Dendritic cell treated with granulocyte-macrophage colony-stimulating factor and Interleukin-4, amounts not matched to agents 40 ng/mL and 50 ng/mL, for 4 days (primary cell): ENCODE data around the gene IL15.

Source experiments
- H3K27ac Mint-ChIP-seq: one replicate; pipeline ENCODE4 v1.8.0; 2022; ENCODE audit warnings: mild to moderate bottlenecking, mixed read lengths
- H3K27me3 Mint-ChIP-seq: one replicate; pipeline ENCODE4 v1.8.0; 2022; ENCODE audit warnings: mild to moderate bottlenecking, mixed read lengths
- H3K36me3 Mint-ChIP-seq: one replicate; pipeline ENCODE4 v1.8.0; 2022; ENCODE audit warnings: low read depth, mixed read lengths
- H3K4me1 Mint-ChIP-seq: one replicate; pipeline ENCODE4 v1.8.0; 2022; ENCODE audit warnings: low read depth, mixed read lengths
- H3K4me3 Mint-ChIP-seq: one replicate; pipeline ENCODE4 v1.8.0; 2022; ENCODE audit warnings: mild to moderate bottlenecking, moderate library complexity, mixed read lengths
- H3K9me3 Mint-ChIP-seq: one replicate; pipeline ENCODE4 v1.8.0; 2022; ENCODE audit warnings: mixed read lengths
- intact Hi-C: fragments of 100-400 bp; cut with micrococcal nuclease; formaldehyde crosslinking; loops from one replicate; pipeline ENCODE4 v1.15.0; 2022

The IL15 gene

DNA sequence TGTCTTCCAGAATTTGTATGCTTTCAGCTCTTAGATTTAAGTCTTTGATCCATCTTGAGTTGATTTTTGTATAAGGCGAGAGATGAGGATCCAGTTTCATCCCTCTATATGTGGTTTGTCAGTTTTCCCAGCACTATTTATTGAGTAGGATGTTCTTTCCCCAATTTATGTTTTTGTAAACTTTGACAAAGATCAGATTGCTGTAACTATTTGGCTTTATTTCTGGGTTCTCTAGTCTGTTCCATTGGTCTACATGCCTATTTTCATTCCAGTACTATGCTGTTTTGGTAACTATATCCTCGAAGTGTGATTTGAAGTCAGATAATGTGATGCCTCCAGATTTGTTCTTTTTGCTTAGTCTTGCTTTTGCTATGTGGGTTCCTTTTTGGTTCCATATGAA, 60.7 kb downstream of the IL15 start:
- Mint-ChIP-seq H3K9me3 (no peaks in the 10 kb centered on the region), H3K4me3 (no peak overlapping the region), H3K27me3 (peaks cover 39% of the 10 kb centered on the region), H3K27ac (no peak overlapping the region), H3K36me3 (no peaks in the 10 kb centered on the region), H3K4me1 (no peaks in the 10 kb centered on the region)
- intact Hi-C loops: no loop called here

DNA sequence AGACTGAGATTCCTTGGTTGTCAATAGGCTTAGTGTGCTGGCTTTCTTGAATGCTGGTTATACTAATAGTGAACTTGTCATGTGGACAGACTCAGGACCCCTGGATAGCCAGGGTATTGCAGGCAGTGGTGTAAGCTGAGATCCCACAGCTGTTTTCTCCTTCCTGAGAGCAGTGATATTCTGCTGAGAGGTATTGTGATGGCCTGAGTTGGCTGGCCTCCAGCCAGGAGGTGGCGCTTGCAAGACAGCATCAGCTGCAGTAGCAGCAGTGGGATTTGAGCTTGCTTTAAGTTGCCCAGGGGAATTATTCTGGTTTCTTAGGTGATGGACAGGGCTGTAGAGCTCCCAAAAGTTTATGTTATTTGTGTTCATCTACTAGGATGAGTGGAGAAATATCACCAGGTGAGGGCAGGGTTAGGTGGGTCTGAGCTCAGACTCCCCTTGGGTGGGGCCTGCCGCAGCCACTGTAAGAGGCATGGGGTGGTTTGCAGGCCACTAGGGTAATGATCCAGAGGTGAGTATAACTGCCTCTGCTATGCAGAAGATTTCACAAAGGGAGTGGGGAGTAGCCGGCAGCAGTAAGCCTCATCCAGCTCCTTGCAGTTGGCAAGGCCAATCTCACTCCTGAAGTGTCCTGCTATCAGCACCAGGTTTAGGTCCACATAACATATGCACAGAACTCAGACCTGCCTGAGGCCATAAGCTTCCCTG, 66.2 kb downstream of the IL15 start:
- no peak overlapping the region for H3K27ac Mint-ChIP-seq
- intact Hi-C loops: no loop called here
- no peak overlapping the region for H3K4me3 Mint-ChIP-seq
- peaks cover 51% of the 10 kb centered on the region for H3K27me3 Mint-ChIP-seq
- peaks cover 29% of the 10 kb centered on the region for H3K4me1 Mint-ChIP-seq
- no peaks in the 10 kb centered on the region for H3K36me3 Mint-ChIP-seq
- no peaks in the 10 kb centered on the region for H3K9me3 Mint-ChIP-seq

DNA sequence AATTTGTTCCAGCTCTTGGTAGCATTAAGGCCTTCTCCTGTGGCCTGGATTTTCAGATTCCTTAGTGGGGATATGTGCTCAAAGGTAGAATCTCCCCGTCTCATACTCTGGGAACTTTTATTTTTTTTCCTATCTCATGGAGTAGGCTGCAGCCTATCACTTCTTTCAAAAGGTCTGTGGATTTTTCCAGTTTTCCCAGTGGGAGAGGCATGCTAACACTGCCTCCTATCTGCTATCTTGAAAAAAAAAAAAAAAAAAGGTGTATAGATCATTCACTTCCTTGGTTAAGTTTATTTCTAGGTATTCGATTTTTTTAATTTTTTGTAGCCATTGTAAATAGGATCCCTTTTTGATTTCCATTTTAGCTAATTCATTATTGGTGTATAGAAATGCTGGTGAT, 67.1 kb downstream of the IL15 start:
- Mint-ChIP-seq H3K4me3 (no peak overlapping the region), H3K27me3 (peaks cover 54% of the 10 kb centered on the region), H3K27ac (no peak overlapping the region), H3K36me3 (no peaks in the 10 kb centered on the region), H3K9me3 (no peaks in the 10 kb centered on the region), H3K4me1 (peaks cover 37% of the 10 kb centered on the region)
- intact Hi-C loops: no loop called here

DNA sequence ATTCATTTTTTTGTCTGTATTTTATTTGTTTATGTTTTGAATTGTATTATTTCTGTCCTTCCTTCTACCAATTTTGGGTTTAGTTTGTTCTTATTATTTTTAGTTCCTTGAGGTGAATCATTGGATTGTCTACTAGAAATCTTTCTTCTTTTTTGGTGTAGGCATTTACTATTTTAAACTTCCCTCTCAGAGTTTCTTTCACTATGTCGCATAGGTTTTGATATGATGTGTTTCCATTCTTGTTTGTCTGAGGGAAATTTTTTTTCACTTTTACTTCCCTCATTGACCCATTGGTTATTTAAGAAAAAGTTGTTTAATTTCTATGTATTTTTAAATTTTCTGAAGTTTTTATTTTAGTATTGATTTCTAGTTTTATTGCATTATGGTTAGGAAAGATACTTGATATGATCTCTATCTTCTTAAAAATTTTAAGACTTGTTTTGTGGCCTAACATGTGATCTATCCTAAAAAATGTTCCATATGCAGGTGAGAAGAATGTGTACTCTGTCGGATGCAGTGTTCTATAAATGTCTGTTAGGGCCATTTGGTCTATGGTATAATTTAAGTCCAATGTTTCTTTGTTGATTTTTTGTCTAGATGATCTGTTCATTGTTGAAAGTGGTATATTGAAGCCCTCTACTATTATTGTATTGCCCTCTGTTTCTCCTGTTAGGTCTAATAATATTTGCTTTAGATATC, 68.8 kb downstream of the IL15 start:
- peaks cover 42% of the 10 kb centered on the region for H3K27me3 Mint-ChIP-seq
- peaks cover 40% of the 10 kb centered on the region for H3K4me1 Mint-ChIP-seq
- no peaks in the 10 kb centered on the region for H3K36me3 Mint-ChIP-seq
- intact Hi-C loops: loop anchor here (5.0 kb wide), 1 partner anchor 68 kb away; the partner anchor contains the start of gene IL15
- peak overlapping the region; percentile 21 for H3K27ac Mint-ChIP-seq
- H3K4me3 Mint-ChIP-seq: no peak overlapping the region
- no peaks in the 10 kb centered on the region for H3K9me3 Mint-ChIP-seq

DNA sequence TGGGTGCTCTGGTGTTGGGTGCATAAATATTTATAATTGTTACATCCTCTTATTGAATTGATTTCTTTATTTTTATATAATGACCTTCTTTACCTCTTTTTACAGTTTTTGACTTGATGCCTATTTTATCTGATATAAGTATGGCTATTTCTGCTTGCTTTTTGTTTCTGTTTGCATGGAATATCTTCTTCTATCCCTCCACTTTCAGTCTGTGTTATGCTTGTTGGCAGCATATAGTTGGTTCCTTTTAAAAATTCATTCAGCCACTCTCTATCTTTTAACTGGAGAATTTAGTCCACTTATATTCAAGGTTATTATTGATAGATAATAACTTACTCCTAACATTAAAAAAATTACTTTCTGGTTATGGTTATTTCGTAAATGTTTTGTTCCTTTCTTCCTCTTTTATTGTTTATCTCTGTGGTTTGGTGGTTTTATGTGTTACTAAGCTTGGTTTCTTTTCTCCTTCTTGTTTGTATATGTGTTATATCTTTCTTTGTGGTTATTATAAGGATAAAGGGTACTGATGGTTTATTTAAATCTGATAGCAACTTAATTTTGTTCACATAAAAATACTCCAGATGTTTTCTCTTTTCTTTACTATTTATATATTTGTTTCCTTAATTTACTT, 69.5 kb downstream of the IL15 start:
- H3K9me3 Mint-ChIP-seq: no peaks in the 10 kb centered on the region
- peaks cover 40% of the 10 kb centered on the region for H3K4me1 Mint-ChIP-seq
- H3K27ac Mint-ChIP-seq: peak overlapping the region; percentile 21
- peaks cover 37% of the 10 kb centered on the region for H3K27me3 Mint-ChIP-seq
- no peaks in the 10 kb centered on the region for H3K36me3 Mint-ChIP-seq
- peak overlapping the region; percentile 24 for H3K4me3 Mint-ChIP-seq
- intact Hi-C loops: loop anchor here (5.0 kb wide), 1 partner anchor 69 kb away; the partner anchor contains the start of gene IL15

DNA sequence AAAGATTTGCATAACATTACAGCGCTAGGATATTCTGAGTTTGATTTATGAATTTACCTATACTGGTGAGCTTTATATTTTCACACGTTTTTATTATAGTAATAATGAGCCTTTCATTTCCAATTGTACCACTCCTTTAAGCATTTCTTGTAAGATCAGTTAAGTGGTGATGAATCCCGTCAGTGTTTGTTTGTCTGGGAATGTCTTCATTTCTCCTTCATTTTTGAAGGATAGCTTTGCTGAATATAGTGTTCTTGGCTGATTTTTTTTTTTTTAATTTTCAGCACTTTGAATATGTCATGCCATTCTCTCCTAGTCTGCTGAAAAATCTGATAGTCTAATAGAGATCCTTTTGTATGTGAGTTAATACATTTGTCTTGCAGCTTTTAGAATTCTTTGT, 70.1 kb downstream of the IL15 start:
- peak overlapping the region; percentile 21 for H3K27ac Mint-ChIP-seq
- peaks cover 40% of the 10 kb centered on the region for H3K4me1 Mint-ChIP-seq
- H3K9me3 Mint-ChIP-seq: no peaks in the 10 kb centered on the region
- H3K27me3 Mint-ChIP-seq: peaks cover 32% of the 10 kb centered on the region
- no peaks in the 10 kb centered on the region for H3K36me3 Mint-ChIP-seq
- no peak overlapping the region for H3K4me3 Mint-ChIP-seq
- intact Hi-C loops: loop anchor here (5.0 kb wide), 1 partner anchor 69 kb away; the partner anchor contains the start of gene IL15

DNA sequence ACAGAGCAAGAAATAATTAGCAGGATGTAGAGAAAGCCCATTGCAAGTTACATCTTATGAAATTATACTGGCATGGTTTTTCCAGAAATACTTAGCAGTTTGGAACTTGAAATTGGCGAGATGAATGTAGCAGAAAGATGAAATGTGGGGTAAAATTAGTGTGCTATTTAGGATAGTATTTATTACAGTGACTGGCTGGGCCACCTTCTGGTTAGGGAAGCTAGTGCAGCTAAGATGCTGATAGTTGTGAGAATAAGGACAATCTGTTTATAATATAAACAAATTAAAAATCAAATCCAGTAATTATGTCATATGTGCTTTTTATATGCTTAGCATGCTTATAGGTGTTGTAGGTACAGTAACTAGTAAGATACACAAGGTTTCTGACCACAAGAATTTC, 74.8 kb downstream of the IL15 start:
- Mint-ChIP-seq H3K27ac (no peak overlapping the region), H3K4me1 (peaks cover 24% of the 10 kb centered on the region), H3K27me3 (peaks cover 30% of the 10 kb centered on the region), H3K36me3 (no peaks in the 10 kb centered on the region), H3K9me3 (no peaks in the 10 kb centered on the region), H3K4me3 (no peak overlapping the region)
- intact Hi-C loops: loop anchor here (2.0 to 5.0 kb wide), 3 partner anchors 364 to 554 kb away; no protein-coding TSS in a partner anchor

DNA sequence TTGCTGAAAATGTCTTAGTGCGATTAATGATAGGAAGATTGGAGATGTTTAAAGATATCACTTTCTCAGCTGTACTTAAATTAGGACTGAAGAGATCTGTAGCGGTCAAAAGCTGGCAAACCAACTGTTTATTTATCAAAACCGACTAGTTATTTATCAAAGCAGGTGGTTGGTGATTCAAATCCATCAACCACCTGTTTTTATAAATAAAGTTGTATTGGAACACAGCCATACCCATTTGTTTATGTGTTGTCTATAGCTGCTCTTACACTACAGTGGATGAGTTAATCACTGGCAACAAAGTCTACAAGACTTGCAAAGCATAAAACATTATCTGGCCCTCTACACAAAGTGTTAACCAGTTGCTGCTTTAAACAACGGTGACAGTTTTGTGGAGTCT, 76.8 kb downstream of the IL15 start:
- intact Hi-C loops: loop anchor here (5.0 kb wide), 1 partner anchor 556 kb away; no protein-coding TSS in a partner anchor
- H3K4me3 Mint-ChIP-seq: no peak overlapping the region
- H3K9me3 Mint-ChIP-seq: peaks cover 13% of the 10 kb centered on the region
- no peak overlapping the region for H3K27ac Mint-ChIP-seq
- peaks cover 6% of the 10 kb centered on the region for H3K4me1 Mint-ChIP-seq
- peaks cover 21% of the 10 kb centered on the region for H3K27me3 Mint-ChIP-seq
- no peaks in the 10 kb centered on the region for H3K36me3 Mint-ChIP-seq

DNA sequence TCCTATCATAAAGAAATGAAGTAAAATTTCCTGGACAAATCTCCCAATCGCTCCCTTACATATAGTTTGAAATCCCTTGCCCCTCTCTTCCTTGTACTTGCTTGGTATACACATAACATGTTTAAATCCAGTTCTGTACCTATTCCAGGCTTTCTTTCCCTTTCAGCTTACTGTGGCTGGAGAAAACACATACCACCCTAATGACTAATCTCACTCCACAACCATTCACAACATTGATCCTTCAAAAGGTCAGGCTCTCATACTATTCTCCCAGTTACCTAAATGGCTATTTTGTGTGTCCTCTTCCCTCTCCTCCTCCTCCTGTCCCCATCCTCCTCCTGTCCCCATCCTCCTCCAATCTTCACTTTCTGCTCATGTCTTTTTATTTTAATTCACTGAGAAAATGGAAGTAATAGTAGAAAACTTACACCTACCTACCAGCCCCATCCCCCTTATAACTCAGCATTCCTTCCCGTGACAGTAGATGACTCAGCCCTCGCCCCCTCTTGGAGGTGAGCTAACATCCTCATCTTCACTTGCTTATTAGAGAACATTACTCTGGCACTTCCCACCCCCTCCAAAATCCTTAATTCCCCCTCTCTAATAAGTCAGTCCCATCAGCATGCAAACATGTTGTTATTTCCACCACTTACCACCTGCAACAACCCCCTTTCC, 77.5 kb downstream of the IL15 start:
- Mint-ChIP-seq H3K4me3 (no peak overlapping the region), H3K4me1 (no peaks in the 10 kb centered on the region), H3K27me3 (peaks cover 16% of the 10 kb centered on the region), H3K27ac (no peak overlapping the region), H3K9me3 (peaks cover 13% of the 10 kb centered on the region), H3K36me3 (no peaks in the 10 kb centered on the region)
- intact Hi-C loops: loop anchor here (5.0 kb wide), 1 partner anchor 557 kb away; no protein-coding TSS in a partner anchor

DNA sequence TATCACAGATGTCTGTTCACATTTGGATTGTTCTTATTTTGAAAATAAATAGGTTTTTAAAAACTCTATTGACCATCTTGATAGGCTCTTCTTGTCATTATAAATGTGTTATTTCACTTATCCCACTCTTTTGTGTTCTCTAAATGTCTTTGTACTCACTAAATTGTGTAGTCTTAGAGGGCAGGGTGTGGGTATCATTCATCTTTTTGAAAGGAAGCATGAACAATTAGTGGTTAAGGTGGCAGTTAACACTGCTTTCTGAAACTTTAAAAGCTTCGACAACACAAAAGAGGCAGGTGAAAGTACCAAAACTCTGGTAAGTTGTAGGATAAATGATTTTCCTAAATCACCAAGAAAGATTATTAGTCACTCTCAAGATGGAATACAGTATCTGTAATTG, 83.2 kb downstream of the IL15 start:
- Mint-ChIP-seq H3K4me3 (no peak overlapping the region), H3K27me3 (peaks cover 7% of the 10 kb centered on the region), H3K9me3 (peaks cover 13% of the 10 kb centered on the region), H3K4me1 (no peaks in the 10 kb centered on the region), H3K36me3 (no peaks in the 10 kb centered on the region), H3K27ac (no peak overlapping the region)
- intact Hi-C loops: no loop called here

DNA sequence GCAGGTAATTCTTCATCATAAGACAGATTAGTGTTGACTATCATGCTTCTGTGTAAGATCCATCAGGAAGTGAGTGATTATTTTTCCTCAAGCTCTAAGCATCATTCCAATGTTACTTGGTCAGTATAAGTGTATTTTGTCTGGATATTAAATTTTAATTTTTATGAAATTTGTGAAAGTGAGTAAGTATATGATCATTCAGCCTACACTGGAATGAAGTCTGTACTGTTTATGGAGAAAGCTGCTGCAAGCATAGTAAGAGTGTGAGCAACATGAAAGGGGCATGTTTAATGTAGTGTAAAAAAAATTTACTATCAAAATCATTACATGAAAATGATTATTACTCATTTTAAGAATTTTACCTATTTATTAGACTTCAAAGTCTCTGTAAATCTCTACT, 84.8 kb downstream of the IL15 start:
- H3K27ac Mint-ChIP-seq: no peak overlapping the region
- intact Hi-C loops: no loop called here
- no peaks in the 10 kb centered on the region for H3K36me3 Mint-ChIP-seq
- H3K9me3 Mint-ChIP-seq: peaks cover 13% of the 10 kb centered on the region
- no peaks in the 10 kb centered on the region for H3K4me1 Mint-ChIP-seq
- no peaks in the 10 kb centered on the region for H3K27me3 Mint-ChIP-seq
- no peak overlapping the region for H3K4me3 Mint-ChIP-seq

DNA sequence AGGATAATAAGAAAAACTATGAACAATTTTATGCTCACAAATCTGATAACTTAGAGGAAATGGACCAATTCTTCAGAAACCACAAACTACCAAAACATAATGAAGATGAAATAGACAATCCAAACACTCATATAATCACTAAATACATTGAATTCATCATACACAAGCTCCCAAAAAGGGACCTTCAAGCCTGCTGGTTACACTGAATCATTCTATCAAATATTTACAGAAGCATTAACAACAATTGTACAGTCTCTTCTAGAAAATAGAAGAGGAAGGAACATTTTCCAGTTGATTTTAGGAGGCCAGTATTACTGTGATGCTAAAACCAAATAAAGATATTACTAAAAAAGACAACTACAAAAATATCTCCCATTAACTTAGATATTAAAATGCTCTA, 88.3 kb downstream of the IL15 start:
- Mint-ChIP-seq H3K36me3 (no peaks in the 10 kb centered on the region), H3K9me3 (no peaks in the 10 kb centered on the region), H3K27me3 (no peaks in the 10 kb centered on the region), H3K4me1 (no peaks in the 10 kb centered on the region), H3K4me3 (no peak overlapping the region), H3K27ac (no peak overlapping the region)
- intact Hi-C loops: no loop called here

DNA sequence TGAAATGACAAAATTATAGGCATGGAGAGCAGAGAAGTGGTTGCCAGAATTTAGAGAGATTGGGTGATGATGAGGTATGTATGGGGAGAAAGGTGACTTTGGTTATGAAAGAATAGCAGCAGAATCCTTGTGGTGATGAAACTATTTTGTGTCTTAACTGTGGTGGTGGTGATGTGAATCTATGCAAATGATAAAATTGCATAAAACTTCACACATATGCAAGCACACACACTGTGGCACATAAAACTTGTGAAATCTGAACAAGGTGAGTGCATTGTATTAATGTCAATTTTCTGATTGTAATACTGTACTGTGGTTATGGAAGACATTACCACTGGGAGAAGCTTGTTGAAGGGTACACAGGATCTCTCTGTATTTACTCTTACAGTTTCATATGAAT, 91.0 kb downstream of the IL15 start:
- intact Hi-C loops: no loop called here

DNA sequence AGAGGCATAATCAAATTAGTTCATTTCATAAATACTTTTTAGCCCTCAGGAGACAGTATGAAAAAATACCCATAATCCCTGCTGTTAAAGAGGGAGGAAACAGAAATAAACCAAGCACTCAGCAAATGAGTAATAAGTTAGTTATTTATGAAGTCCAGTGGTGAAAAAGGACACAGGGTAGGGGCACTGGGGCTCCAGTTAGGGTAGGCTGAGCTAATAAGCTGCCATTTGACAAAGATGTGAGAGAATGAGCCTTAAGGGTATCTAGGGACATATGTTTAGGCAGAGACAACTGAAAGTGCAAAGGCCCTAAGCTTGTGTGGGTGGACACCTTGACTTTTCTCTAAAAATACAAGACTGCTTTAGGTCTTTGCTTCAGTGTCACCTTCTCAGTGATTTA, 94.4 kb downstream of the IL15 start:
- H3K4me1 Mint-ChIP-seq: no peaks in the 10 kb centered on the region
- H3K27me3 Mint-ChIP-seq: no peaks in the 10 kb centered on the region
- H3K36me3 Mint-ChIP-seq: no peaks in the 10 kb centered on the region
- H3K27ac Mint-ChIP-seq: no peak overlapping the region
- H3K4me3 Mint-ChIP-seq: no peak overlapping the region
- no peaks in the 10 kb centered on the region for H3K9me3 Mint-ChIP-seq
- intact Hi-C loops: no loop called here

More for the DNA sequence above, 91.0 kb downstream of the IL15 start:
- Mint-ChIP-seq H3K36me3 (no peaks in the 10 kb centered on the region), H3K27me3 (no peaks in the 10 kb centered on the region), H3K4me3 (no peak overlapping the region), H3K9me3 (no peaks in the 10 kb centered on the region), H3K4me1 (no peaks in the 10 kb centered on the region), H3K27ac (no peak overlapping the region)
